Activated T-helper 1 cell treated with Interleukin-2 at 50 U/mL for 16 hours (primary cell): Measurements from ENCODE around the gene RBM24.

Experiments used
- DNase-seq: peaks from one replicate; pipeline ENCODE4 v3.0.0-alpha.2; 2020; ENCODE audit warnings: low read depth

RBM24 gene

DNA sequence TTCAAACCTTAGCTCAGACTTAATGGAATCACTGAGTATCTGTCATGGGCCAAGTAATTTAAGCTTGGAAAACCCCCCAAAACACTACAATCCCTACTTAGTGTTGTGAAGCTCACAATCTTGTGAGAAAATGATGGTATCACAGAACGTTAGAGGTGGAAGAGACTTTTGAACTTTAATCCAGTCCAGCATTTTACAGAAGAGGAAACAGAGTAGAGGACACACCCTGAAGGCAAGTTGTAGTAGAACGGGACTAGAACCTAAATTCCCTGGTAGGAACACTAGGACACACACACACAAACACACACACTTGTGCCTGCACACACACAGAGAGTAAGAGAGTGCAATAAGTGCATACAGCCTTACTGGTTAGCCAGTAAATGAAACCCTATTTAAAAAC, 62.1 kb downstream of the RBM24 start:
- no peak for DNase-seq
